ENCODE data around the gene CDKAL1.

The CDKAL1 gene

DNA sequence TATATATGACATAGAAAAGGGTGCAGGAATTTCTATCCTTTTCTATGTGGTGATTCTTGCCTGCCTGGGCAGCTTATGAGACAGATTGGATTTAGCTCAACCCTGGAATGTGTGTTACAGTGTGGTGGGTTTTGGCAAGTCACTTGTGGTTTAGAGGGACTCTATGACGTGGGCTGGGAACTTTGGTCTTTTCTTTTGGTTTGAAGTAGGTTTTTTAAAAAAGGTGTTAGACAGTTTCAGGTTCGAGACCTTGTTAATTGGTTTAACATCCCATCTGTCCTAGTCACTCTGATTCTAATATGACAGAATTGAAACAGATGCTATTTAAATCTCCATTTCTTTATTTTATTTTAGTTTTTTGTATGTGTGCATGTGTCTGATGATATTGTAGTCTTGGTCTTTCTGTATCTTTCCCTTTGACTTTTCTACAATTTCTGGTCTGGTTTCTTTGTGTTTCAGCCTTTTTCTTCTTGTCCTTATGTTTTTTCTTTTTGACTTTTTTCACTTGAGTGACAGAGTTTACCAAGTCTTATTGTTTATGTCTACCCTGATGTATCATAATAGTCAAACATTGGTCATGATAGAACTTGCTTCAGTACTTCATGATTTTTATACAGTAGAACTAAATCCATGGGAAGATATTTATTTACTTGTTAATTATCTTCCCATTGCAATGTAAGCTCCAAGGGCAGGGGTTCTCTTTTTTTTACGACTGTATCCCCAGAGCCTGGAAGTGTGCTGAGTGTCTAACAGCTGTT lies 174.3 kb downstream of the CDKAL1 start:
- Histone ChIP-seq H3K9me3 (no peaks in the 10 kb centered on the region), H3K27me3 (no peaks in the 10 kb centered on the region), H3K4me1 (peaks cover 18% of the 10 kb centered on the region), H3K4me3 (ENCODE audit: low read depth, low read length) (no peak overlapping the region), H3K36me3 (no peaks in the 10 kb centered on the region)
- no peak for TF ChIP-seq CTCF (IDR thresholded peaks at IDR 0.05; ENCODE audit: low read depth, low read length)
- no peak for DNase-seq

DNA sequence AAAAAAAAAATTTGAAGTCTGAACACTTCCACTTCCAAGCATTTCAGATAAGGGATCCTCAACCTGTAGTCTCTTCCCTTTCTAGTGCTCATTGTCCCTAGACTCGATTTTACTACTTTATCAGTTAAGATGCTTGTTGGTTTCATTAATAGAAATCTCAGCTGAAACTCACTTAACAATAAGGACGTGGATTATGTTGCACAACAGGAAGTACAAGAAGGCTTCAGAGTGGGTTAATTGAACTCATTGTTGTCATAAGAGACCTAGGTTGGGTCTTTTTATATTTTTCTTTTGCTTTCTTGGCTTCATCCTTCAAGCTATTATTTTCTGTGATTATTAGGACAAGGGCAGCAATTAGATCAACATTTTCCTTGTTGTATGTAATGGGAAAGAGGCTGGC lies 175.2 kb downstream of the CDKAL1 start:
- DNase-seq: no peak
- TF ChIP-seq CTCF (IDR thresholded peaks at IDR 0.05; ENCODE audit: low read depth, low read length): no peak
- Histone ChIP-seq H3K9me3 (no peaks in the 10 kb centered on the region), H3K27me3 (no peaks in the 10 kb centered on the region), H3K36me3 (no peaks in the 10 kb centered on the region), H3K4me1 (peaks cover 17% of the 10 kb centered on the region), H3K4me3 (ENCODE audit: low read depth, low read length) (no peak overlapping the region)

- Histone ChIP-seq H3K4me1 (peaks cover 14% of the 10 kb centered on the region), H3K27me3 (no peaks in the 10 kb centered on the region), H3K9me3 (no peaks in the 10 kb centered on the region), H3K36me3 (no peaks in the 10 kb centered on the region), H3K4me3 (ENCODE audit: low read depth, low read length) (no peak overlapping the region)
- no peak for TF ChIP-seq CTCF (IDR thresholded peaks at IDR 0.05; ENCODE audit: low read depth, low read length)
- DNase-seq: no peak
Observed at GRCh38 chr6:20710341-20710740, 176.1 kb downstream of the CDKAL1 start.

GRCh38 chr6:20711518-20711917 lies 177.3 kb downstream of the CDKAL1 start:
- H3K4me1 ChIP-seq: peaks cover 8% of the 10 kb centered on the region

GRCh38 chr6:20712011-20712410 lies 177.8 kb downstream of the CDKAL1 start:
- no peaks in the 10 kb centered on the region for H3K9me3 ChIP-seq
- no peak for TF ChIP-seq CTCF (IDR thresholded peaks at IDR 0.05; ENCODE audit: low read depth, low read length)
- no peaks in the 10 kb centered on the region for H3K36me3 ChIP-seq
- DNase-seq: no peak
- no peaks in the 10 kb centered on the region for H3K27me3 ChIP-seq
- H3K4me1 ChIP-seq: peaks cover 6% of the 10 kb centered on the region
- H3K4me3 ChIP-seq (ENCODE audit: low read depth, low read length): no peak overlapping the region

More at GRCh38 chr6:20711518-20711917, 177.3 kb downstream of the CDKAL1 start:
- Histone ChIP-seq H3K27me3 (no peaks in the 10 kb centered on the region), H3K36me3 (no peaks in the 10 kb centered on the region), H3K4me3 (ENCODE audit: low read depth, low read length) (no peak overlapping the region), H3K9me3 (no peaks in the 10 kb centered on the region)
- no peak for DNase-seq
- TF ChIP-seq CTCF (IDR thresholded peaks at IDR 0.05; ENCODE audit: low read depth, low read length): no peak

- no peak for TF ChIP-seq CTCF (IDR thresholded peaks at IDR 0.05; ENCODE audit: low read depth, low read length)
- Histone ChIP-seq H3K4me3 (ENCODE audit: low read depth, low read length) (no peak overlapping the region), H3K27me3 (no peaks in the 10 kb centered on the region), H3K9me3 (no peaks in the 10 kb centered on the region), H3K36me3 (no peaks in the 10 kb centered on the region), H3K4me1 (no peaks in the 10 kb centered on the region)
- DNase-seq: no peak
Observed at GRCh38 chr6:20715135-20715806, 181.0 kb downstream of the CDKAL1 start.

Measured in BE2C (cell line).